Natural killer cell (primary cell): ENCODE results near the gene ASIC1. TPM values are rescaled to one million over a fixed set of nuclear protein-coding genes. Genes with fewer than 3 reads are reported as not detected.

ENCODE experiments used
- ATAC-seq, 3 donors: fragments of 150-1000 bp in 2 of 3; fragments of 200-7000 bp in 1 of 3; cut with Tn5 transposase; 1 replicate in 1 of 3; 2 replicates in 2 of 3; pipeline ENCODE4 v1.10.0; 2021; ENCODE audit warnings: mild to moderate bottlenecking in 2 of 3, moderate library complexity in 2 of 3
- DNase-seq, 2 donors: peaks; one replicate each; pipeline versions ENCODE4 v3.0.0 to v3.0.0-alpha.2; 2013 to 2021; ENCODE audit warnings: mixed read lengths in 1 of 2
- H3K27ac ChIP-seq: one replicate; pipeline ENCODE4 v1.5.1; 2013; ENCODE audit warnings: mild to moderate bottlenecking, low read length
- H3K27me3 ChIP-seq: one replicate; pipeline ENCODE4 v1.6.1; 2013; ENCODE audit warnings: low read length; ENCODE audit not compliant: control insufficient read depth, insufficient read depth
- H3K36me3 ChIP-seq: one replicate; pipeline ENCODE4 v1.6.1; 2013; ENCODE audit warnings: low read length; ENCODE audit not compliant: control insufficient read depth, insufficient read depth
- H3K4me1 ChIP-seq: one replicate; pipeline ENCODE4 v1.6.1; 2013; ENCODE audit warnings: low read length; ENCODE audit not compliant: control insufficient read depth, insufficient read depth
- H3K4me3 ChIP-seq: one replicate; pipeline ENCODE4 v1.5.1; 2013; ENCODE audit warnings: low read length
- H3K9me3 ChIP-seq: one replicate; pipeline ENCODE4 v1.6.1; 2013; ENCODE audit warnings: low read length; ENCODE audit not compliant: control insufficient read depth, insufficient read depth
- H3K27ac Mint-ChIP-seq, 2 donors: one replicate each; pipeline ENCODE4 v1.8.0; 2022; ENCODE audit warnings: mild to moderate bottlenecking in 2 of 2, mixed read lengths in 2 of 2, moderate library complexity in 1 of 2
- H3K27me3 Mint-ChIP-seq, 2 donors: one replicate each; pipeline ENCODE4 v1.8.0; 2022; ENCODE audit warnings: low read depth in 2 of 2, mixed read lengths in 2 of 2
- H3K36me3 Mint-ChIP-seq: one replicate; pipeline ENCODE4 v1.8.0; 2022; ENCODE audit warnings: mixed read lengths
- H3K4me1 Mint-ChIP-seq, 2 donors: one replicate each; pipeline ENCODE4 v1.8.0; 2022; ENCODE audit warnings: mixed read lengths in 2 of 2
- H3K4me3 Mint-ChIP-seq: one replicate; pipeline ENCODE4 v1.8.0; 2022; ENCODE audit warnings: mild to moderate bottlenecking, moderate library complexity, mixed read lengths
- H3K9me3 Mint-ChIP-seq, 2 donors: one replicate each; pipeline ENCODE4 v1.8.0; 2022; ENCODE audit warnings: mixed read lengths in 2 of 2
- WGBS: methylation state at CpG from one replicate; pipeline ENCODE4 v1.1.7; 2013; ENCODE audit warnings: missing lambda C conversion rate; ENCODE audit not compliant: insufficient coverage; 5-methylcytosine and 5-hydroxymethylcytosine counted together
- intact Hi-C: fragments of 100-400 bp; cut with micrococcal nuclease; formaldehyde crosslinking; loops from one replicate; pipeline ENCODE4 v1.14.2; 2022
- total RNA-seq, 4 donors: library from RNA; stranded (reverse); fragments of 120-200 nt in 1 of 4; gene quantifications; one replicate each; pipeline versions ENCODE4 v1.2.3 to v1.2.4, GENCODE V29; 2013 to 2022
- TF ChIP-seq, protein P1 (sequence below): fragments of 200-600 bp; IDR thresholded peaks from one replicate; pipeline ENCODE4 v1.8.0; 2022; ENCODE audit warnings: antibody characterized with exemption

The ASIC1 gene
- total RNA-seq, 3 donors from 2014 or later (not counting 1 experiment from before 2014, with no cell fraction given), result 0.21 TPM; not detected in 2

DNA sequence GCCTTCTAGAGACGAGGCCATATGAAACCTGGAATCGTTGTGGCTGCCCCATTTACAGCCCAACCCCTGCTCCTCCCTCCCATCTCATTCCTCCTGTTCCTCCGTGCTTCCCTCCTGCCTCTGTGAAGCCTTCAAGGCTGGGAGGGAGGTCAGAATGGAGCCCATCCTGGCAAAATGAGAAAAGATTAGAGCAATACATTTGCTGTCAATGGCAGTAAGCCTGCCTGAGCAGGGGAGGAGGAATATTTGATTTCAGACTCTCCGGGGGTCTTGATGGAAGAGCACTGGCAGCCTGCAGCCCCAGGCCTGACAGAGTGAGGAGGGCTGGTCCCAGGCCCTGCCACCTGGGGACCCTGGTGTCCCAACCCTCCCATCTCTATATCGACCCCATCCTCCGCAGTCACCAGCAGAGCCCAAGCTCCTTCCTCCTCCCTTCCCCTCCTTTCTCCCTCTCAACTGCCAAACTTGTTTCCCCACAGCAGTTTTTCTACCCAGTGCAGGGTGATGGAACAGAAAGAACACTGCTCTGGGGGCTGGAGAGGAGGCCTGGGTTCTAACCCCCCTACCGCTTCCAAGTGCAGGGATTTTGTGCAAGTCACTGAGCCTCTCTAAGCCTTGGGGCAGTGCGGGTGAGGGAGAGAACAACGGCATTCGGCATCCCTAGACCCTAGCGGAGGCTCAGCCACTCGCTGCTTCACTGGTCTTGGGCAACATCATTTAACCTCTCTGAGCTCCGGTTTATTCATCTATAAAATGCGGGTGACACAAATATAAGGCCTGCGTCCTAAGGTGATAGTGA lies 16.1 kb upstream of the ASIC1 start:
- peaks cover 0 to 2% of the 10 kb centered on the region in 2 donors for H3K27me3 Mint-ChIP-seq
- WGBS, result 90% methylated on average over 15 of the region's 15 CpGs

DNA sequence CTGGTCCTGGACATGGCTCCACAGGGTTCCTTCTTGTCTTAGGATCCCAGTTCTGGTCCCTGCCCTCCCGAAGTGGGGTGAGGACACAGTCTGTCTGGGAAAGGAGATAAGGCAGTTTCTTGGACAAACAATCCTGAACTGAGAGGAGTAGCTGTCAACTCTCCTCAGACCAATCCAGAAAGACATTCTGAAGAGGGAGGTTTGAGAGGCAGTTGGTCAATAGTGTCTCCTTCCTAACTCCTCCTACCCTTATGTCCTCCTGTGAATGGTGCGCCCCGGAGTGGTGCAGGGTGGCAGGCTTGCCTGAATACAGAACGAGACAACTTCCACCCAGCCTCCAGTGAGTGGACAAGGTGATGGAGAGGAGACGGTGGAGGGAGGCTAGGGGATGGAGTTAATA lies 15.4 kb upstream of the ASIC1 start:
- Histone ChIP-seq H3K9me3 (no peaks in the 10 kb centered on the region), H3K36me3 (no peaks in the 10 kb centered on the region), H3K4me3 (no peak overlapping the region), H3K27ac (no peak overlapping the region), H3K27me3 (no peaks in the 10 kb centered on the region), H3K4me1 (no peaks in the 10 kb centered on the region)
- ATAC-seq (peak in 1 of 3 donors; percentile 22), DNase-seq (no peak)
- Mint-ChIP-seq H3K27ac (no peak overlapping the region), H3K9me3 (no peaks in the 10 kb centered on the region), H3K4me3 (no peak overlapping the region), H3K36me3 (no peaks in the 10 kb centered on the region), H3K27me3 (no peaks in the 10 kb centered on the region), H3K4me1 (no peaks in the 10 kb centered on the region)
- intact Hi-C loops, result no loop called here
- WGBS, result 89% methylated on average over 5 of the region's 5 CpGs
- TF ChIP-seq, protein P1, sequence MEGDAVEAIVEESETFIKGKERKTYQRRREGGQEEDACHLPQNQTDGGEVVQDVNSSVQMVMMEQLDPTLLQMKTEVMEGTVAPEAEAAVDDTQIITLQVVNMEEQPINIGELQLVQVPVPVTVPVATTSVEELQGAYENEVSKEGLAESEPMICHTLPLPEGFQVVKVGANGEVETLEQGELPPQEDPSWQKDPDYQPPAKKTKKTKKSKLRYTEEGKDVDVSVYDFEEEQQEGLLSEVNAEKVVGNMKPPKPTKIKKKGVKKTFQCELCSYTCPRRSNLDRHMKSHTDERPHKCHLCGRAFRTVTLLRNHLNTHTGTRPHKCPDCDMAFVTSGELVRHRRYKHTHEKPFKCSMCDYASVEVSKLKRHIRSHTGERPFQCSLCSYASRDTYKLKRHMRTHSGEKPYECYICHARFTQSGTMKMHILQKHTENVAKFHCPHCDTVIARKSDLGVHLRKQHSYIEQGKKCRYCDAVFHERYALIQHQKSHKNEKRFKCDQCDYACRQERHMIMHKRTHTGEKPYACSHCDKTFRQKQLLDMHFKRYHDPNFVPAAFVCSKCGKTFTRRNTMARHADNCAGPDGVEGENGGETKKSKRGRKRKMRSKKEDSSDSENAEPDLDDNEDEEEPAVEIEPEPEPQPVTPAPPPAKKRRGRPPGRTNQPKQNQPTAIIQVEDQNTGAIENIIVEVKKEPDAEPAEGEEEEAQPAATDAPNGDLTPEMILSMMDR, result no peak

More for the DNA sequence above, 16.1 kb upstream of the ASIC1 start:
- no peaks in the 10 kb centered on the region for H3K27me3 ChIP-seq
- TF ChIP-seq, protein P1, result no peak
- DNase-seq (no peak), ATAC-seq (no peak)
- H3K4me1 ChIP-seq, result no peaks in the 10 kb centered on the region
- Mint-ChIP-seq H3K4me3 (no peak overlapping the region), H3K9me3 (no peaks in the 10 kb centered on the region), H3K27ac (no peak overlapping the region), H3K4me1 (no peaks in the 10 kb centered on the region), H3K36me3 (no peaks in the 10 kb centered on the region)
- H3K36me3 ChIP-seq, result no peaks in the 10 kb centered on the region
- H3K27ac ChIP-seq, result no peak overlapping the region
- intact Hi-C loops, result no loop called here
- H3K4me3 ChIP-seq, result no peak overlapping the region
- no peaks in the 10 kb centered on the region for H3K9me3 ChIP-seq

DNA sequence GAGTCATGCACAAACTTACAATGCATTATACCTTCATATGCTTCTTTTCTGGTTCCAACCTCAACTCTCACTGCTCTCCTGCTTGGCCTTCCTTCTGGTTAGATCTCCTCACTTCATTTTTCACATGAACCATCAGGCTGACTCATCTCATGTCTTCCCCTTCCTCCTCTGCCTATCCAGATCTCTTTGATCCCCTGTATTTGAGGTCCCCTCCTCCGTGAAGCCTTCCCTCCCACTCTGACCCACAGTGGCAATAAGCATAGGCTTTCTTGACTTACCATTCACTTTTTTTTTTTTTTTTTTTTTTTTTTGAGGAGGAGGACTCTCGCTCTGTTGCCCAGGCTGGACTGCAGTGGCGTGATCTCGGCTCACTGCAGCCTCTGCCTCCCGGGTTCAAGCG lies 14.7 kb upstream of the ASIC1 start:
- Mint-ChIP-seq H3K4me3 (no peak overlapping the region), H3K4me1 (no peaks in the 10 kb centered on the region), H3K36me3 (no peaks in the 10 kb centered on the region), H3K9me3 (no peaks in the 10 kb centered on the region), H3K27me3 (peaks cover 5 to 6% of the 10 kb centered on the region in 2 donors), H3K27ac (no peak overlapping the region)
- Histone ChIP-seq H3K27me3 (no peaks in the 10 kb centered on the region), H3K27ac (no peak overlapping the region), H3K4me1 (no peaks in the 10 kb centered on the region), H3K36me3 (no peaks in the 10 kb centered on the region), H3K9me3 (no peaks in the 10 kb centered on the region), H3K4me3 (no peak overlapping the region)
- WGBS, result 87% methylated on average over 5 of the region's 6 CpGs
- DNase-seq (no peak), ATAC-seq (no peak)
- TF ChIP-seq, protein P1, result no peak
- intact Hi-C loops, result no loop called here

DNA sequence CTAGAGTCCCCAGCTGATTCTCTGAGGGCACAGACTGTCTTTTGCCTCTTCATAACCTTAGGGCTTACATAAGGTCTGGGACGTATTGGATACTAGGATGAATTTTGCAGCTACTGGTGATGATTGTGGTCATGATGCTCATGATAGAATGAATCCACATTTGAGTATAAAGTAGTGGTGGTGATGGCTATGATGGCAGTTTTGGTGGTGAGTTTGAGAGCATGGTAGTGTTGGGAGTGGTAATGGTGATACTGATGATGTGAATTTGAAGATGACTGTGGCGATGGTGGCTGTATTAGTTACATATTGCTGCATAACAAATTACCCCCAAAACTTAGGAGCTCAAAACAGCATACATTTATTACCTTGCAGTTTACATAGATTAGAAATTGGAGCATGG lies 14.1 kb upstream of the ASIC1 start:
- H3K4me3 Mint-ChIP-seq, result no peak overlapping the region

More for the DNA sequence above, 14.1 kb upstream of the ASIC1 start:
- no peak overlapping the region for H3K27ac Mint-ChIP-seq
- H3K9me3 ChIP-seq, result no peaks in the 10 kb centered on the region
- no peak overlapping the region for H3K27ac ChIP-seq
- WGBS, result 93% methylated on average over 1 of the region's 2 CpGs
- H3K27me3 ChIP-seq, result no peaks in the 10 kb centered on the region
- H3K4me1 ChIP-seq, result no peaks in the 10 kb centered on the region
- H3K4me3 ChIP-seq, result no peak overlapping the region
- no peaks in the 10 kb centered on the region for H3K9me3 Mint-ChIP-seq
- H3K27me3 Mint-ChIP-seq, result peaks cover 5 to 10% of the 10 kb centered on the region in 2 donors
- no peaks in the 10 kb centered on the region for H3K4me1 Mint-ChIP-seq
- no peaks in the 10 kb centered on the region for H3K36me3 Mint-ChIP-seq
- no peaks in the 10 kb centered on the region for H3K36me3 ChIP-seq
- TF ChIP-seq, protein P1, result no peak
- intact Hi-C loops, result no loop called here
- no peak for DNase-seq
- no peak for ATAC-seq
